Measurements from ENCODE around the gene UAP1L1. TPM values are rescaled to one million over a fixed set of nuclear protein-coding genes. Genes with fewer than 3 reads are reported as not detected.

UAP1L1 gene
- total and polyA plus RNA-seq, 2 of the 8 experiments (the other 6 are each of a cell fraction or from before 2014, with no cell fraction given), result 2.0 to 5.4 TPM

GRCh38 chr9:137129456-137130175 lies 52.3 kb downstream of the UAP1L1 start (continued):
- no peak for TF ChIP-seq EGR1 (IDR thresholded peaks at IDR 0.05; ENCODE audit: borderline replicate concordance, low read depth, low read length)
